Parathyroid adenoma (tissue), 2 donors: ENCODE data around the gene EXOSC9.

Experiments
- H2AFZ ChIP-seq: fragments of 300-600 bp; sonication (generic); one replicate; pipeline ENCODE4 v1.7.0; 2017; ENCODE audit warnings: antibody characterized with exemption, mild to moderate bottlenecking
- H3K27ac ChIP-seq: fragments of 300-600 bp; sonication (generic); one replicate; pipeline ENCODE4 v1.7.0; 2017
- H3K27me3 ChIP-seq: fragments of 300-600 bp; sonication (generic); one replicate; pipeline ENCODE4 v1.7.0; 2017; ENCODE audit warnings: low read length; ENCODE audit not compliant: control insufficient read depth, insufficient read depth
- H3K36me3 ChIP-seq: fragments of 300-600 bp; sonication (generic); one replicate; pipeline ENCODE4 v1.7.0; 2017; ENCODE audit warnings: low read length; ENCODE audit not compliant: control insufficient read depth, insufficient read depth
- H3K4me1 ChIP-seq: fragments of 300-600 bp; sonication (generic); one replicate; pipeline ENCODE4 v1.7.0; 2017; ENCODE audit warnings: control low read depth
- H3K4me2 ChIP-seq: fragments of 300-600 bp; sonication (generic); one replicate; pipeline ENCODE4 v1.7.0; 2017; ENCODE audit warnings: low read length
- H3K4me3 ChIP-seq: fragments of 300-600 bp; sonication (generic); one replicate; pipeline ENCODE4 v1.7.0; 2017; ENCODE audit warnings: low read depth, low read length
- H3K79me2 ChIP-seq: fragments of 300-600 bp; sonication (generic); one replicate; pipeline ENCODE4 v1.7.0; 2017; ENCODE audit warnings: control low read depth
- H3K9ac ChIP-seq: fragments of 300-600 bp; sonication (generic); one replicate; pipeline ENCODE4 v1.7.0; 2017; ENCODE audit warnings: mild to moderate bottlenecking
- H3K9me3 ChIP-seq: fragments of 300-600 bp; sonication (generic); one replicate; pipeline ENCODE4 v1.7.0; 2017; ENCODE audit warnings: low read length; ENCODE audit not compliant: control insufficient read depth
- TF ChIP-seq, protein P1 (sequence below): fragments of 300-600 bp; sonication (generic); IDR thresholded peaks from one replicate; pipeline ENCODE4 v1.7.0; 2017; ENCODE audit warnings: antibody characterized with exemption, mild to moderate bottlenecking
- donor health status: primary hyperparathyroidism.

Gene EXOSC9

DNA sequence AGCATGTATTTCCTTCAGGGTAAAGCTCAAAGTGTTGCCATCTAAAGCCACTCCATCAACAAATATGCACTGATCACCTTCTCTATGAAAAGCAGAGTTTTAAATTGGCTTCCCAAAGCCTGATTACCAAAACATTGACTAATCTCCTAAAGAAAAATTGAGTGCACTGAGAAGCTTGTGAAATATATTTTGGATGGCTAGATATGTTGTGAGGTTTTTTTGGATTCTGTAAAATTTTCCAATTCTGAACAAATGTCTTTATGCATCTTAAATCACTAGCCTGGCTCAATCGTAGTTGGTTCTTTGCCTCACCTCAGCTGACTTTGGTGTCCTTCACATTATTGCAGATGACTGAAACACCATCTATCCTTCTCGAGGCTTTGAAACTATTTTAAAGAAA is 14.9 kb upstream of the EXOSC9 start:
- Histone ChIP-seq H3K27ac (no peak overlapping the region), H3K4me3 (no peak overlapping the region), H3K4me2 (no peak overlapping the region), H3K36me3 (no peaks in the 10 kb centered on the region), H3K79me2 (no peaks in the 10 kb centered on the region), H3K9ac (no peak overlapping the region), H3K4me1 (no peaks in the 10 kb centered on the region), H2AFZ (no peak overlapping the region), H3K9me3 (no peaks in the 10 kb centered on the region), H3K27me3 (no peaks in the 10 kb centered on the region)
- TF ChIP-seq, protein P1, sequence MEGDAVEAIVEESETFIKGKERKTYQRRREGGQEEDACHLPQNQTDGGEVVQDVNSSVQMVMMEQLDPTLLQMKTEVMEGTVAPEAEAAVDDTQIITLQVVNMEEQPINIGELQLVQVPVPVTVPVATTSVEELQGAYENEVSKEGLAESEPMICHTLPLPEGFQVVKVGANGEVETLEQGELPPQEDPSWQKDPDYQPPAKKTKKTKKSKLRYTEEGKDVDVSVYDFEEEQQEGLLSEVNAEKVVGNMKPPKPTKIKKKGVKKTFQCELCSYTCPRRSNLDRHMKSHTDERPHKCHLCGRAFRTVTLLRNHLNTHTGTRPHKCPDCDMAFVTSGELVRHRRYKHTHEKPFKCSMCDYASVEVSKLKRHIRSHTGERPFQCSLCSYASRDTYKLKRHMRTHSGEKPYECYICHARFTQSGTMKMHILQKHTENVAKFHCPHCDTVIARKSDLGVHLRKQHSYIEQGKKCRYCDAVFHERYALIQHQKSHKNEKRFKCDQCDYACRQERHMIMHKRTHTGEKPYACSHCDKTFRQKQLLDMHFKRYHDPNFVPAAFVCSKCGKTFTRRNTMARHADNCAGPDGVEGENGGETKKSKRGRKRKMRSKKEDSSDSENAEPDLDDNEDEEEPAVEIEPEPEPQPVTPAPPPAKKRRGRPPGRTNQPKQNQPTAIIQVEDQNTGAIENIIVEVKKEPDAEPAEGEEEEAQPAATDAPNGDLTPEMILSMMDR: no peak

GRCh38 chr4:121788896-121789295 is 12.2 kb upstream of the EXOSC9 start:
- Histone ChIP-seq H3K27ac (no peak overlapping the region), H3K9ac (no peak overlapping the region), H2AFZ (no peak overlapping the region)

DNA sequence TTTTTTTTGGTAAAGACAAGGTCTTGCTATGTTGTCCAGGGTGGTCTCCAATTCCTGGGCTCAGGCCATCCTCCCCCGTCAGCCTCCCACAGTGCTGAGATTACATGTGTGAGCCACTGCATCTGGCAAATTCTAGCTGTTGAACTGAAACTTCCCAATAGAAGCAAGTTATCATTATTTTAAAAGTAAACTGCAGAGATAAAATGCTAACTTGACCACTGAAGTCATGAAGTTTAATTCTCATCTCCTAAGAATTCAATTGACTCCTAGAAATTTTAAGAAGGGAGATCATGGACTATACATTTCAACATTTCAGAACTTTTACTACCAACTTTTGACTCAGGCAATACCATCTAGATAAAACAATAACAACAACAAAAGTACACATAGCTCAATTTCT is 11.7 kb upstream of the EXOSC9 start:
- H3K79me2 ChIP-seq: no peaks in the 10 kb centered on the region
- H3K4me3 ChIP-seq: no peak overlapping the region
- H3K9ac ChIP-seq: no peak overlapping the region
- H3K4me2 ChIP-seq: no peak overlapping the region
- H3K4me1 ChIP-seq: no peaks in the 10 kb centered on the region
- H3K27me3 ChIP-seq: no peaks in the 10 kb centered on the region
- TF ChIP-seq, protein P1: no peak
- H3K27ac ChIP-seq: no peak overlapping the region
- no peak overlapping the region for H2AFZ ChIP-seq
- no peaks in the 10 kb centered on the region for H3K36me3 ChIP-seq
- no peaks in the 10 kb centered on the region for H3K9me3 ChIP-seq

More at GRCh38 chr4:121788896-121789295, 12.2 kb upstream of the EXOSC9 start:
- no peak overlapping the region for H3K4me2 ChIP-seq
- TF ChIP-seq, protein P1: no peak
- H3K4me3 ChIP-seq: no peak overlapping the region
- no peaks in the 10 kb centered on the region for H3K9me3 ChIP-seq
- no peaks in the 10 kb centered on the region for H3K27me3 ChIP-seq
- no peaks in the 10 kb centered on the region for H3K4me1 ChIP-seq
- H3K36me3 ChIP-seq: no peaks in the 10 kb centered on the region
- H3K79me2 ChIP-seq: no peaks in the 10 kb centered on the region

DNA sequence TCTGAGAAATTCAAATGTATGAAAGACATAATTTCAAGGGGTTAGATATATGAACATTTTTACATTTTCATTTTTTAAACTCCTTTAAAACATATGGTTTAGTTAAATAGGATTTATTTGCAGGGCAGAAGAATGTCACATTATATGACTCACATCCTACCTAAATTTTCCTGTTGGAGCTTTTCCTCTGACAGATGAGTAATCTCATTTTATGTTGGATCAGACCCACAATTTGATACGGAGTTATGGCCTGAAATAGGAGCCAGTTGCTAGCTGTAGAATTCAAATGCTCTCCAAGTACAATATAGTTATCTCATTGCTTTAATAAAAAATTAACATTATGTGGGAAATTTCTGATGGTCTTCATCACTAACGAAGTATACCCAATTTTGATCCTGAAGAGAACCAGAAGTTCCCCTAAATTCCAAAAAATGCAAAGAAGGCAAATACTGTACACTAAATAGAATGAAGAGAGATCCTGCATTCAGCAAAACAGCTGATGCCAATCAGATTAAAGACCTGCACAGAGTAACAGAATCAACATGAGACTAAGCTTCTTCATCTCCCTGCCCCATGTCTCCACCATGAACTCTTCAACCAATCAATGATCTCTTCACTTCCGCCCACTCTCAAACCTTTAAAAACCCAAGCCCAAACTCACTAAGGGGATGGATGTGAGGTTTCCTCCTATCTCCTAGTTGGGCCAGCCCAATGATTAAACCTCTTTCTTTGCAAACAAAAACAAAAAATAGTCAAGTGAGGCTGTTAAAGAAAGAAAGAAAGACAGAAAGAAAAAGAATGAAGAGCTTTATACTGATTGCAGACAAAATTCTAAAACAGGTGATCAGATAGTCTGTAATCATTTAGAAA is 10.9 kb upstream of the EXOSC9 start:
- no peaks in the 10 kb centered on the region for H3K36me3 ChIP-seq
- H3K4me2 ChIP-seq: no peak overlapping the region
- TF ChIP-seq, protein P1: no peak
- H3K9me3 ChIP-seq: no peaks in the 10 kb centered on the region
- H3K9ac ChIP-seq: no peak overlapping the region
- H3K27ac ChIP-seq: peak overlapping the region; percentile 62
- H2AFZ ChIP-seq: peak overlapping the region; percentile 54
- no peaks in the 10 kb centered on the region for H3K4me1 ChIP-seq
- no peaks in the 10 kb centered on the region for H3K27me3 ChIP-seq
- H3K79me2 ChIP-seq: no peaks in the 10 kb centered on the region
- no peak overlapping the region for H3K4me3 ChIP-seq

DNA sequence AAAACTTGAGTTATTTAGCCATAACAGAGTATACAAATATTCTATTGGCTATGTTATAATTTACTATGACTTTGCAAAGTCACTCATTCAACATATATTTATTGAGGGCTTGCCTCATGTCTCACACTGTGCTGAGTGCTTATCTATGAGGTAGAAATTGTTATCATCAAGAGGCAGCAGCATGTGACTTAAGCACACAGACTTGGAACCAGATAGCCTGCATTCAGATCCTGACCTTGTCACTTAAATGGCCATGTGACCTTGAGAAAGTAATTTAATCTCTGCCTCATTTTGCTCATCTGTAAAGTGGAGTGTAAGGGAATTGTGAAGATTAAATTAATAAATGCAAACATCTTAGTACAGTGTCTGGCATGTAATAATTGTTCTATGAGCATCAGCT is 10.1 kb upstream of the EXOSC9 start:
- no peak overlapping the region for H3K4me2 ChIP-seq
- no peaks in the 10 kb centered on the region for H3K36me3 ChIP-seq
- H3K4me3 ChIP-seq: no peak overlapping the region
- no peaks in the 10 kb centered on the region for H3K4me1 ChIP-seq
- no peaks in the 10 kb centered on the region for H3K9me3 ChIP-seq
- H3K27ac ChIP-seq: peak overlapping the region; percentile 62
- no peaks in the 10 kb centered on the region for H3K27me3 ChIP-seq
- no peak overlapping the region for H3K9ac ChIP-seq
- no peaks in the 10 kb centered on the region for H3K79me2 ChIP-seq
- H2AFZ ChIP-seq: peak overlapping the region; percentile 54
- TF ChIP-seq, protein P1: no peak
